NB4 (cell line): ENCODE results near the gene ING4.

Source experiments
- CTCF ChIP-seq: IDR thresholded peaks from one replicate; pipeline ENCODE4 v1.5.1; 2012; ENCODE audit warnings: low read depth, low read length
- POLR2A ChIP-seq: IDR thresholded peaks from 2 replicates; pipeline ENCODE4 v1.6.1; 2011; ENCODE audit warnings: mild to moderate bottlenecking; ENCODE audit not compliant: insufficient read length; ENCODE audit errors: extremely low read depth

- TF ChIP-seq CTCF (no peak), POLR2A (no peak)
These were observed 9.2 kb upstream of the ING4 start for GRCh38 chr12:6672143-6672542.
